ENCODE measurements around the gene FSHR.

FSHR gene

DNA sequence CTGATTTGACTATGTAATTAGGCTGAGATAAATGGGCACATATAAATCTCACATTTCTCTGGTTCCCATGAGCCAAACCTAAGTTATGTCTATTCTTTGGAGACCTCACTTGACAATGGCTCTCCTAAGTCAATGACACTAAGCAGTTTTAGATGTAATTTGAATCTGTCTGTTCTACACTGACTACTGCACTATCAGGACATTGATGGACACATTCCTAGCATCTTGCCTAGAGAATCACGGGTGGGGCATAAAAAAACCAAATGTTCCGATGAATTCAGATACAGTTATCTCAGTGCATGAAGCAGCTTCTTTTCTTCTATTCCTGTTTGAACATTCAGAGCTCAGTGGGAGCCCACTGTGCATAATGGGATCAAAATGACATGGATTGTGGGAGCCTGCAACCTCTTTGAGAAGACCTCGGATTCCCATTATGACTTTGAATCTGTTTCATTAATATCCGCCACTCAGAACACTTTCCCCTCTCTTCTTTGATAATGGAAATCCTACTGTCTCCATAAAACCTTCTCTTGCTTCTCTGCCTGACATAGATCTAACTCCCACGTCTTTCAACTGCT lies 110.8 kb downstream of the FSHR start:
- Histone ChIP-seq H3K4me2 (ENCODE audit: low read length) (no peak overlapping the region), H3K9me3 (ENCODE audit: control insufficient read depth, low read length) (no peaks in the 10 kb centered on the region), H3K9ac (no peak overlapping the region), H3K4me3 (ENCODE audit: low read depth, low read length) (no peak overlapping the region), H3K4me1 (peaks cover 6% of the 10 kb centered on the region), H3K36me3 (ENCODE audit: control insufficient read depth, insufficient read depth, low read length) (no peaks in the 10 kb centered on the region), H2AFZ (peak overlapping the region; percentile 18), H3K27ac (no peak overlapping the region), H3K27me3 (ENCODE audit: control insufficient read depth, insufficient read depth, low read length) (no peaks in the 10 kb centered on the region), H3K79me2 (no peaks in the 10 kb centered on the region)
- no peak for TF ChIP-seq CTCF (IDR thresholded peaks at IDR 0.05)

DNA sequence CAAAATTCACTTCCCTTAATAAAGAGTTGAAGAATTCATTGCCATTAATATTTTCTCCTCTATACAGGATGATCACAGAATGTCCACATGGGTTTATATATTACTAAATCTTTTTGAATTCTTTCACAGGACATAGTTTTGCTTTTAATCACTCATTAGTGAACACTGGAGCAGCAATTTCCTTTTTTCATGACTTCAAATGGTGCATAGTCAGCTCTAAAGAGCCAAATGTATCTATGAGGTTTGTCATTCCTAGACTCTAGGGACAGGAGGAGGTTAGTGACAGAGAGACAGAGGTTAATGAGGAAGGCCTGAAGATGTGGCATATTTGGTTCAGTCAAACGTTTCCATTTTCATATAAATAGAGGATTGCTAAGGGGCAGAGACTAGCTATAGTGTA lies 111.8 kb downstream of the FSHR start:
- Histone ChIP-seq H3K27me3 (ENCODE audit: control insufficient read depth, insufficient read depth, low read length) (no peaks in the 10 kb centered on the region), H3K9ac (no peak overlapping the region), H3K27ac (no peak overlapping the region), H3K4me1 (peaks cover 6% of the 10 kb centered on the region), H3K79me2 (no peaks in the 10 kb centered on the region), H2AFZ (no peak overlapping the region), H3K4me2 (ENCODE audit: low read length) (no peak overlapping the region), H3K36me3 (ENCODE audit: control insufficient read depth, insufficient read depth, low read length) (no peaks in the 10 kb centered on the region), H3K4me3 (ENCODE audit: low read depth, low read length) (no peak overlapping the region), H3K9me3 (ENCODE audit: control insufficient read depth, low read length) (no peaks in the 10 kb centered on the region)
- no peak for TF ChIP-seq CTCF (IDR thresholded peaks at IDR 0.05)

DNA sequence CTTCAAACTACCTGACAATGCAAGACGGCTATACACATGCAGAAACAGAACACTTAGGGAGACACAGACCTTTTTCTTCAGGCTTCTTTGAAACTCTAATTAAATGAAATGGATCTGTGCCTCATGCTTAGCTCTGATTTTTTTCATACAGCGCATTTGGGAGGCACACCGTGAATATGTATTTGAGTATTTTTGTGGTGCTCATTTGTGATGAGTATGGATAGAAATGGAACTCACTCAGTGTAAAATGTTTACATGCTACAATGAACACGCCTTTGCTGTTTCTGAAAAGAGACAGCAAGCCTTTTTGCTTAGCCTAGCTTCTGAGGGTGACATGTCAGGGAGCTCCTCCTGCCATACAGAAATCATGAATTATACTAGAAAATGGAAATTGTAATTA lies 113.3 kb downstream of the FSHR start:
- H3K4me1 ChIP-seq, result peaks cover 6% of the 10 kb centered on the region
- H3K27me3 ChIP-seq (ENCODE audit: control insufficient read depth, insufficient read depth, low read length), result no peaks in the 10 kb centered on the region
- no peak overlapping the region for H3K4me2 ChIP-seq (ENCODE audit: low read length)
- H3K9me3 ChIP-seq (ENCODE audit: control insufficient read depth, low read length), result no peaks in the 10 kb centered on the region
- H3K9ac ChIP-seq, result no peak overlapping the region
- H3K27ac ChIP-seq, result no peak overlapping the region
- H3K4me3 ChIP-seq (ENCODE audit: low read depth, low read length), result no peak overlapping the region
- no peak overlapping the region for H2AFZ ChIP-seq
- no peak for TF ChIP-seq CTCF (IDR thresholded peaks at IDR 0.05)
- H3K79me2 ChIP-seq, result no peaks in the 10 kb centered on the region
- H3K36me3 ChIP-seq (ENCODE audit: control insufficient read depth, insufficient read depth, low read length), result no peaks in the 10 kb centered on the region

DNA sequence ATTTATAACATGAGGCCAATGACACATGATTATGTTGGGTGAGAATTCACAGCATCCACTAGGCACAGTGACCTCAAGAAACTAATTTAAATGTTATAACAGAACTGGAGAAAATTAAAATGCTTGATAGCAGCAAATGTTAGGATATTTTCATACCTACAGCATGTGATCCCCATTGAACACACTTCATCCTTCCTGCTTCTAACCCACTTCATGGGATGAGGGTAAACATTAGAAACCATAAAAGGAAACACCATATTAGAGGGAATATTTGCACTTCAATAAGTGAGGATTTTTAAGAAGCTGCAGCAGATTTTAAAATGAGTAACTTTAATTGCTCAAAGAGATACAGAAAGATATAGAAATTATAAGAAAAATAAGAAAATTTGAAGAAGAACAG lies 117.1 kb downstream of the FSHR start:
- Histone ChIP-seq H3K4me3 (ENCODE audit: low read depth, low read length) (no peak overlapping the region), H3K36me3 (ENCODE audit: control insufficient read depth, insufficient read depth, low read length) (no peaks in the 10 kb centered on the region), H3K27ac (no peak overlapping the region), H3K4me1 (peaks cover 15% of the 10 kb centered on the region), H3K79me2 (no peaks in the 10 kb centered on the region), H3K4me2 (ENCODE audit: low read length) (no peak overlapping the region), H2AFZ (no peak overlapping the region), H3K9me3 (ENCODE audit: control insufficient read depth, low read length) (no peaks in the 10 kb centered on the region), H3K9ac (no peak overlapping the region), H3K27me3 (ENCODE audit: control insufficient read depth, insufficient read depth, low read length) (no peaks in the 10 kb centered on the region)
- TF ChIP-seq CTCF (IDR thresholded peaks at IDR 0.05), result no peak

DNA sequence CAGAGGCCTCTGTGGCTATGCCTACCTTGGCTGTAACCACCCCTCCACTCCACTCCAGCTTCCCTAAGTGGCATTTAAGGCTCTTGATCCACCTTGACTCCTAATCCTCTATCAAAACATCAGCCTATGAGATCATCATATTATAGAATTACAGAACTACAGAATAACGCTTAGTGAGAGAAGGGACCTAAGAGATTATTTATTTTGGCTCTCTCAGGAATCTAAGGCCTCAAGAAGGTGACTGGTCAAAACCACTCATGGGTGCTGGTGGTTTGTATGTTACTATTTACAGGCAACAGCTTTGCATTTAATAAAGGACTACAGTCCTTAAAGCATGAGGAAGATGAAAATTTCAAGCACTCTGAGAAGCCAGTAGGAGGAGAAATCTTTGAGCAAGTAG lies 118.8 kb downstream of the FSHR start:
- Histone ChIP-seq H3K9me3 (ENCODE audit: control insufficient read depth, low read length) (no peaks in the 10 kb centered on the region), H2AFZ (peak overlapping the region; percentile 47), H3K4me2 (ENCODE audit: low read length) (no peak overlapping the region), H3K79me2 (no peaks in the 10 kb centered on the region), H3K27ac (no peak overlapping the region), H3K36me3 (ENCODE audit: control insufficient read depth, insufficient read depth, low read length) (no peaks in the 10 kb centered on the region), H3K9ac (no peak overlapping the region), H3K4me3 (ENCODE audit: low read depth, low read length) (no peak overlapping the region), H3K4me1 (peaks cover 26% of the 10 kb centered on the region), H3K27me3 (ENCODE audit: control insufficient read depth, insufficient read depth, low read length) (no peaks in the 10 kb centered on the region)
- TF ChIP-seq CTCF (IDR thresholded peaks at IDR 0.05), result no peak
